ENCODE data around the gene YBEY.

Gene YBEY

GRCh38 chr21:46334351-46335140, 48.4 kb downstream of the YBEY start:
- no peak for DNase-seq

- DNase-seq: no peak
These were observed 50.5 kb downstream of the YBEY start for GRCh38 chr21:46336603-46337002.

DNA sequence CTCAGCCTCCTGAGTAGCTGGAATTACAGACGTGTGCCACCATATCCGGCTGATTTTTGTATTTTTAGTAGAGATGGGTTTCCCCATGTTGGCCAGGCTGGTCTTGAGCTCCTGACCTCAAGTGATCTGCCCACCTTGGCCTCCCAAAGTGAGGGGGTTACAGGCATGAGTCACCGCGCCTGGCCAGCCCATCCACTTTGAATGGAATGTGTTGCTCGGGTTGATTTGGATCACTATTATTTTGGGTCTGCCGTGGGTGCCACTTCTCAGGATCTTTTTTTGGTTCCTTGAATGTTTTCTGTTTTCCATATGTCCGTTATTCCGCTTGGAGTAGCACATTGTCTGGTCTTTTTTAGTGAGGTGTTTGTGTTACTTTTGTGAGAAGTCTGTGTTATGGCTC, 54.9 kb downstream of the YBEY start:
- DNase-seq: no peak

- no peak for DNase-seq
These were observed 58.2 kb downstream of the YBEY start for GRCh38 chr21:46344219-46344915.

- DNase-seq: no peak
These were observed 59.7 kb downstream of the YBEY start for GRCh38 chr21:46345861-46346260.

- no peak for DNase-seq
These were observed 60.4 kb downstream of the YBEY start for GRCh38 chr21:46346296-46347202.

DNA sequence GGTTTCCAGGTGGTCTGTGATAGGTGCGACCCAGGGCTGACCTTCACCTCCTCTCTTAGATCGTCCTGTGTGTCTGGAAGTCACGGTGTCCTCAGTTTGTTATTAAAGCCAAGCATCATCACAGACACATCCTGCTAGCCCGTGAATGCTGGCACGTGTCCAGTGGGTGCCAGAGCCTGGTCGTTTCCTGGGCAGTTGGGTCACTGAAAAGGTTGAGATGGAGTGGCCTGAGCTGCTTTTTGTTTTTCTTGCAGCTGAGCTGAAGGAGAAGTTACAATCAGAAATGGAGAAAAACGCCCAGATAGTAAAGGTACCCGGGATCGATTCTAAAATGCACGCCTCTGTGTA, 61.0 kb downstream of the YBEY start:
- DNase-seq: no peak
